ENCODE measurements around the gene ISLR.

ISLR gene

GRCh38 chr15:74171965-74172541 is 1.5 kb upstream of the ISLR start:
- no peaks in the 10 kb centered on the region for H3K9me3 Mint-ChIP-seq
- H3K27me3 Mint-ChIP-seq (ENCODE audit: low read depth): peaks cover 2% of the 10 kb centered on the region
- no peak overlapping the region for H3K27ac Mint-ChIP-seq
- no peaks in the 10 kb centered on the region for H3K36me3 Mint-ChIP-seq (ENCODE audit: low read depth)
- no peak for DNase-seq (ENCODE audit: low spot score)
- no peak overlapping the region for H3K4me3 Mint-ChIP-seq
- no peaks in the 10 kb centered on the region for H3K4me1 Mint-ChIP-seq (ENCODE audit: low read depth)

GRCh38 chr15:74172701-74173379 is 670 bp upstream of the ISLR start:
- DNase-seq (ENCODE audit: low spot score): no peak
- H3K4me3 Mint-ChIP-seq: no peak overlapping the region
- no peak overlapping the region for H3K27ac Mint-ChIP-seq
- no peaks in the 10 kb centered on the region for H3K9me3 Mint-ChIP-seq
- H3K4me1 Mint-ChIP-seq (ENCODE audit: low read depth): no peaks in the 10 kb centered on the region
- H3K36me3 Mint-ChIP-seq (ENCODE audit: low read depth): no peaks in the 10 kb centered on the region
- H3K27me3 Mint-ChIP-seq (ENCODE audit: low read depth): peaks cover 2% of the 10 kb centered on the region

GRCh38 chr15:74174219-74174957 is 878 bp downstream of the ISLR start:
- DNase-seq (ENCODE audit: low spot score): no peak
- Mint-ChIP-seq H3K27me3 (ENCODE audit: low read depth) (peaks cover 2% of the 10 kb centered on the region), H3K4me1 (ENCODE audit: low read depth) (no peaks in the 10 kb centered on the region), H3K4me3 (no peak overlapping the region), H3K36me3 (ENCODE audit: low read depth) (no peaks in the 10 kb centered on the region), H3K27ac (no peak overlapping the region), H3K9me3 (no peaks in the 10 kb centered on the region)

- no peaks in the 10 kb centered on the region for H3K4me1 Mint-ChIP-seq (ENCODE audit: low read depth)
Observed at GRCh38 chr15:74174958-74175253, 1.4 kb downstream of the ISLR start.

GRCh38 chr15:74175271-74176191 is 2.0 kb downstream of the ISLR start:
- H3K27me3 Mint-ChIP-seq (ENCODE audit: low read depth): no peaks in the 10 kb centered on the region
- no peaks in the 10 kb centered on the region for H3K4me1 Mint-ChIP-seq (ENCODE audit: low read depth)
- H3K27ac Mint-ChIP-seq: no peak overlapping the region
- no peaks in the 10 kb centered on the region for H3K9me3 Mint-ChIP-seq
- no peak for DNase-seq (ENCODE audit: low spot score)
- no peaks in the 10 kb centered on the region for H3K36me3 Mint-ChIP-seq (ENCODE audit: low read depth)
- no peak overlapping the region for H3K4me3 Mint-ChIP-seq

More at GRCh38 chr15:74174958-74175253, 1.4 kb downstream of the ISLR start:
- Mint-ChIP-seq H3K9me3 (no peaks in the 10 kb centered on the region), H3K27me3 (ENCODE audit: low read depth) (peaks cover 2% of the 10 kb centered on the region), H3K36me3 (ENCODE audit: low read depth) (no peaks in the 10 kb centered on the region), H3K4me3 (no peak overlapping the region), H3K27ac (no peak overlapping the region)
- DNase-seq (ENCODE audit: low spot score): no peak

GRCh38 chr15:74176262-74177214 is 3.0 kb downstream of the ISLR start:
- H3K27ac Mint-ChIP-seq: peak overlapping the region; percentile 18
- no peaks in the 10 kb centered on the region for H3K27me3 Mint-ChIP-seq (ENCODE audit: low read depth)
- DNase-seq (ENCODE audit: low spot score): no peak
- H3K36me3 Mint-ChIP-seq (ENCODE audit: low read depth): no peaks in the 10 kb centered on the region
- no peaks in the 10 kb centered on the region for H3K4me1 Mint-ChIP-seq (ENCODE audit: low read depth)
- no peaks in the 10 kb centered on the region for H3K9me3 Mint-ChIP-seq
- no peak overlapping the region for H3K4me3 Mint-ChIP-seq

GRCh38 chr15:74178326-74179100 is 5.0 kb downstream of the ISLR start:
- Mint-ChIP-seq H3K4me3 (no peak overlapping the region), H3K9me3 (no peaks in the 10 kb centered on the region), H3K36me3 (ENCODE audit: low read depth) (no peaks in the 10 kb centered on the region), H3K4me1 (ENCODE audit: low read depth) (no peaks in the 10 kb centered on the region), H3K27me3 (ENCODE audit: low read depth) (no peaks in the 10 kb centered on the region), H3K27ac (no peak overlapping the region)
- DNase-seq (ENCODE audit: low spot score): no peak

- no peaks in the 10 kb centered on the region for H3K4me1 Mint-ChIP-seq (ENCODE audit: low read depth)
- no peaks in the 10 kb centered on the region for H3K9me3 Mint-ChIP-seq
- no peak overlapping the region for H3K4me3 Mint-ChIP-seq
- DNase-seq (ENCODE audit: low spot score): no peak
- no peaks in the 10 kb centered on the region for H3K27me3 Mint-ChIP-seq (ENCODE audit: low read depth)
- H3K36me3 Mint-ChIP-seq (ENCODE audit: low read depth): no peaks in the 10 kb centered on the region
- no peak overlapping the region for H3K27ac Mint-ChIP-seq
Observed at GRCh38 chr15:74179101-74179841, 5.8 kb downstream of the ISLR start.

- Mint-ChIP-seq H3K27me3 (ENCODE audit: low read depth) (no peaks in the 10 kb centered on the region), H3K4me1 (ENCODE audit: low read depth) (no peaks in the 10 kb centered on the region), H3K27ac (no peak overlapping the region), H3K36me3 (ENCODE audit: low read depth) (no peaks in the 10 kb centered on the region), H3K9me3 (no peaks in the 10 kb centered on the region), H3K4me3 (no peak overlapping the region)
- DNase-seq (ENCODE audit: low spot score): no peak
Observed at GRCh38 chr15:74179983-74180880, 6.7 kb downstream of the ISLR start.

GRCh38 chr15:74180881-74181602 is 7.5 kb downstream of the ISLR start:
- no peak for DNase-seq (ENCODE audit: low spot score)
- H3K36me3 Mint-ChIP-seq (ENCODE audit: low read depth): no peaks in the 10 kb centered on the region
- no peak overlapping the region for H3K4me3 Mint-ChIP-seq
- no peaks in the 10 kb centered on the region for H3K4me1 Mint-ChIP-seq (ENCODE audit: low read depth)
- no peaks in the 10 kb centered on the region for H3K9me3 Mint-ChIP-seq
- H3K27me3 Mint-ChIP-seq (ENCODE audit: low read depth): no peaks in the 10 kb centered on the region
- H3K27ac Mint-ChIP-seq: no peak overlapping the region

GRCh38 chr15:74182131-74182530 is 8.6 kb downstream of the ISLR start:
- no peaks in the 10 kb centered on the region for H3K4me1 Mint-ChIP-seq (ENCODE audit: low read depth)
- no peak overlapping the region for H3K27ac Mint-ChIP-seq
- H3K4me3 Mint-ChIP-seq: no peak overlapping the region
- no peaks in the 10 kb centered on the region for H3K27me3 Mint-ChIP-seq (ENCODE audit: low read depth)
- DNase-seq (ENCODE audit: low spot score): no peak
- no peaks in the 10 kb centered on the region for H3K9me3 Mint-ChIP-seq
- no peaks in the 10 kb centered on the region for H3K36me3 Mint-ChIP-seq (ENCODE audit: low read depth)

All from T-helper 2 cell treated with Interferon-gamma antibody and Interleukin-4, amounts not matched to agents 5 μg/mL and 100 μg/mL, for 36 hours (primary cell).